ENCODE results near the gene PPP2R3C. TPM values are rescaled to one million over a fixed set of nuclear protein-coding genes. Genes with fewer than 3 reads are reported as not detected.
A peak's percentile ranks its signal among the peaks of the same experiment; 100 is the strongest.

Gene PPP2R3C
- total RNA-seq, 1 experiment from 2014 or later: 13.3 TPM

DNA sequence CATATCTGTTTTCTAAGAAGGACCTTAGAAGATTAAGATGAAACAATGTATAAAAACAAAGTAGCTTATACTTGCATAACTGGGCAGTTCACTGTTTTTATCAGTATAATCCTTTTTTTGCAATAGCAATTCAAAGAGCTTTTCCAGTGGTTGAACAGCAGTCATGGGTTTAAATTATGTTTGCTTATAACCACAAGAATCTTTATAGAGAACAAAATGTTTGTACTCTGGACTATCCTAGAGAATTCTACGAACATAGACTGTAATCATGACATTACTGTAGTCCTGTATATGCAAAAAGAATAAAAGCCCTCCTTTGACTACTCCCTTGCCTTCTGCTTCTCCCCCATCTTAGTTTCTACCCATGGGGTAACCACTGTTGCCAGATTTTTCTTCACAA is 70.0 kb downstream of the PPP2R3C start:
- H3F3A ChIP-seq (ENCODE audit: insufficient read depth, low read depth): peaks cover 9% of the 10 kb centered on the region
- TF ChIP-seq, protein P1, sequence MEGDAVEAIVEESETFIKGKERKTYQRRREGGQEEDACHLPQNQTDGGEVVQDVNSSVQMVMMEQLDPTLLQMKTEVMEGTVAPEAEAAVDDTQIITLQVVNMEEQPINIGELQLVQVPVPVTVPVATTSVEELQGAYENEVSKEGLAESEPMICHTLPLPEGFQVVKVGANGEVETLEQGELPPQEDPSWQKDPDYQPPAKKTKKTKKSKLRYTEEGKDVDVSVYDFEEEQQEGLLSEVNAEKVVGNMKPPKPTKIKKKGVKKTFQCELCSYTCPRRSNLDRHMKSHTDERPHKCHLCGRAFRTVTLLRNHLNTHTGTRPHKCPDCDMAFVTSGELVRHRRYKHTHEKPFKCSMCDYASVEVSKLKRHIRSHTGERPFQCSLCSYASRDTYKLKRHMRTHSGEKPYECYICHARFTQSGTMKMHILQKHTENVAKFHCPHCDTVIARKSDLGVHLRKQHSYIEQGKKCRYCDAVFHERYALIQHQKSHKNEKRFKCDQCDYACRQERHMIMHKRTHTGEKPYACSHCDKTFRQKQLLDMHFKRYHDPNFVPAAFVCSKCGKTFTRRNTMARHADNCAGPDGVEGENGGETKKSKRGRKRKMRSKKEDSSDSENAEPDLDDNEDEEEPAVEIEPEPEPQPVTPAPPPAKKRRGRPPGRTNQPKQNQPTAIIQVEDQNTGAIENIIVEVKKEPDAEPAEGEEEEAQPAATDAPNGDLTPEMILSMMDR (conservative IDR thresholded peaks at IDR 0.05): no peak
- no peak for TF ChIP-seq EZH2 (IDR thresholded peaks at IDR 0.05; ENCODE audit: low read depth)
- no peak overlapping the region for H2AFZ ChIP-seq
- peak in 1 of 2 experiments; percentile 43 for DNase-seq
- no peaks in the 10 kb centered on the region for H4K20me1 ChIP-seq (ENCODE audit: insufficient read depth)
- H3K36me3 ChIP-seq (ENCODE audit: low read depth): no peaks in the 10 kb centered on the region
- ChIA-PET POLR2A (ENCODE audit: unreplicated experiment) (no interaction called here), CTCF (no interaction called here)
- H3K4me1 ChIP-seq (replicated peaks; ENCODE audit: insufficient read depth): peaks cover 16% of the 10 kb centered on the region; the same call in 1 of the 2 replicates
- no peaks in the 10 kb centered on the region for H3K9me3 ChIP-seq (ENCODE audit: insufficient read depth, low read depth)
- no peaks in the 10 kb centered on the region for H3K9me2 ChIP-seq (ENCODE audit: insufficient read depth)
- H3K27ac ChIP-seq: 0 out of 2 replicates have a peak overlapping the region, but pooled peaks have one; percentile 3
- H3K79me2 ChIP-seq (ENCODE audit: low read depth): peaks cover 20% of the 10 kb centered on the region
- intact Hi-C loops (cut with micrococcal nuclease; ENCODE audit: unreplicated experiment): no loop called here
- no peaks in the 10 kb centered on the region for H3K27me3 ChIP-seq (ENCODE audit: insufficient read depth, low read depth)
- no TSS peak for BruUV-seq (replicated peaks)
- no peak overlapping the region for H3K4me2 ChIP-seq
- H3K4me3 ChIP-seq: no peak overlapping the region

DNA sequence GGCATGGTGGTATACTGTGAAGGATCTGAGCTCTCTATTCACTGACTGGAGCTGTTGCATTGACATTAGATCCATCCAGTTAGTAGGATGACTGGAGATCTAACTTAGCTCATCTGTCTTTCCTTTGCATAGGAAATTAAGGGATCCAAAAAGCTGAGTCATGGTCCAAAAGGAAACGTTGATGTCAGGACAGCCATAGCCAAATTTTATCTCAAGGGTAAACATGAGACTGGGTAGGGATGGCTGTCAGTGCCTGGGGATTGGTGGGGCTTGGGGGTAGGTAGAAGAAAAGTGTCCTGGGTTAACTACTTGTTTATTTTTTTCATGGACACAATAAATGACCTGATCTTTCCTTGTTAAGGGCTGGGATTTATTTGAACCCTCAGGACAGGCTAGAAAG is 71.1 kb downstream of the PPP2R3C start:
- no peak for DNase-seq
- no peaks in the 10 kb centered on the region for H3K9me2 ChIP-seq (ENCODE audit: insufficient read depth)
- H3K9me3 ChIP-seq (ENCODE audit: insufficient read depth, low read depth): no peaks in the 10 kb centered on the region
- CTCF ChIA-PET: no interaction called here
- no peak overlapping the region for H3K4me3 ChIP-seq
- POLR2A ChIA-PET (ENCODE audit: unreplicated experiment): no interaction called here
- no TSS peak for BruUV-seq (replicated peaks)
- no peak overlapping the region for H3K27ac ChIP-seq
- peaks cover 16% of the 10 kb centered on the region; the same call in 1 of the 2 replicates for H3K4me1 ChIP-seq (replicated peaks; ENCODE audit: insufficient read depth)
- peaks cover 14% of the 10 kb centered on the region for H3F3A ChIP-seq (ENCODE audit: insufficient read depth, low read depth)
- H3K79me2 ChIP-seq (ENCODE audit: low read depth): peaks cover 20% of the 10 kb centered on the region
- no peak overlapping the region for H3K4me2 ChIP-seq
- TF ChIP-seq, protein P1 (conservative IDR thresholded peaks at IDR 0.05): no peak
- no peak for TF ChIP-seq EZH2 (IDR thresholded peaks at IDR 0.05; ENCODE audit: low read depth)
- H3K27me3 ChIP-seq (ENCODE audit: insufficient read depth, low read depth): no peaks in the 10 kb centered on the region
- H2AFZ ChIP-seq: no peak overlapping the region
- H4K20me1 ChIP-seq (ENCODE audit: insufficient read depth): no peaks in the 10 kb centered on the region
- intact Hi-C loops (cut with micrococcal nuclease; ENCODE audit: unreplicated experiment): no loop called here
- H3K36me3 ChIP-seq (ENCODE audit: low read depth): no peaks in the 10 kb centered on the region

DNA sequence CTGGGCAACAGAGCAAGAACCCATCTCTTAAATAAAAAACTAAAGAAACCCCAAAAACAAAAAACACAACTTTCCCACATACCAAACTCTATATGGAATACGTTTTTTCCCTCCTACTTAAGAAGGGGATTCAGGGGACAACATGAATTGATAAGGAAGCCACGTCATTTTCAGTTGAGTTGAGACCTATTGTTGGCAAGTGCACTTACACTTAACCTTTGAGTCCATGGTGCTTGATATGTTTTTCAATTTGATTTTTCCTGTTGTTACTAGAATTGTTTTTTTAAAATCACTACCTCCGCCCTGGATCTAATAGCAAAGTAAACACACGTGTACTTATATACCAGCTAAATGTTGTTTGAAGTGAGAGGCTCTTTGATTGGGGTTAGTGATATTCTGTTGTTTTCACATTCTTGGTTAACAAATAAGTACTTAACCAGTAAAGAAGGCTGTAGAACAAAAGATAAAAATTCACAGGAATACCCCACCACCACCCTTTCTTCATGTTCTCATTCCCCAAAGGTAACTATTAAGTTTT is 73.7 kb downstream of the PPP2R3C start:
- no peak for TF ChIP-seq EZH2 (IDR thresholded peaks at IDR 0.05; ENCODE audit: low read depth)
- TF ChIP-seq, protein P1 (conservative IDR thresholded peaks at IDR 0.05): no peak
- POLR2A ChIA-PET (ENCODE audit: unreplicated experiment): interaction anchor here (0.7 kb wide), 1 partner anchor 661 kb away, joined by 3 read pairs; no protein-coding TSS in a partner anchor
- CTCF ChIA-PET: interaction anchor here (0.7 kb wide), 1 partner anchor 280 kb away, joined by 3 read pairs; no protein-coding TSS in a partner anchor
- Histone ChIP-seq H3K4me3 (no peak overlapping the region), H3K9me2 (ENCODE audit: insufficient read depth) (no peaks in the 10 kb centered on the region), H3K9me3 (ENCODE audit: insufficient read depth, low read depth) (no peaks in the 10 kb centered on the region), H2AFZ (no peak overlapping the region), H3K79me2 (ENCODE audit: low read depth) (peaks cover 20% of the 10 kb centered on the region), H3K4me1 (replicated peaks; ENCODE audit: insufficient read depth) (peaks cover 23% of the 10 kb centered on the region), H3F3A (ENCODE audit: insufficient read depth, low read depth) (peaks cover 16% of the 10 kb centered on the region), H4K20me1 (ENCODE audit: insufficient read depth) (no peaks in the 10 kb centered on the region), H3K27ac (no peak overlapping the region), H3K36me3 (ENCODE audit: low read depth) (no peaks in the 10 kb centered on the region), H3K27me3 (ENCODE audit: insufficient read depth, low read depth) (no peaks in the 10 kb centered on the region), H3K4me2 (peak overlapping the region; percentile 97)
- BruUV-seq (replicated peaks): no TSS peak
- intact Hi-C loops (cut with micrococcal nuclease; ENCODE audit: unreplicated experiment): loop anchor here (5.0 kb wide), 4 partner anchors 244 to 779 kb away; partner anchors contain the start of genes BRMS1L and PSMA6
- DNase-seq: no peak

Measured in PC-9 (cell line).